KOPT-K1 (cell line): Measurements from ENCODE around the gene FNDC10.

Experiments
- H3K27ac ChIP-seq: fragments of 200-600 bp; sonication (generic); 2 replicates; pipeline ENCODE4 v1.5.1; 2016; ENCODE audit warnings: antibody characterized with exemption, mild to moderate bottlenecking, low read depth, low read length; ENCODE audit not compliant: poor library complexity, severe bottlenecking
- H3K36me3 ChIP-seq: fragments of 200-600 bp; sonication (generic); 2 replicates; pipeline ENCODE4 v1.5.1; 2017; ENCODE audit warnings: antibody characterized with exemption, mild to moderate bottlenecking, low read length, moderate library complexity; ENCODE audit not compliant: insufficient read depth
- H3K9me3 ChIP-seq: fragments of 200-600 bp; sonication (generic); 2 replicates; pipeline ENCODE4 v1.5.1; 2017; ENCODE audit warnings: antibody characterized with exemption, low read length, mild to moderate bottlenecking; ENCODE audit not compliant: insufficient read depth, poor library complexity, severe bottlenecking

Gene FNDC10

DNA sequence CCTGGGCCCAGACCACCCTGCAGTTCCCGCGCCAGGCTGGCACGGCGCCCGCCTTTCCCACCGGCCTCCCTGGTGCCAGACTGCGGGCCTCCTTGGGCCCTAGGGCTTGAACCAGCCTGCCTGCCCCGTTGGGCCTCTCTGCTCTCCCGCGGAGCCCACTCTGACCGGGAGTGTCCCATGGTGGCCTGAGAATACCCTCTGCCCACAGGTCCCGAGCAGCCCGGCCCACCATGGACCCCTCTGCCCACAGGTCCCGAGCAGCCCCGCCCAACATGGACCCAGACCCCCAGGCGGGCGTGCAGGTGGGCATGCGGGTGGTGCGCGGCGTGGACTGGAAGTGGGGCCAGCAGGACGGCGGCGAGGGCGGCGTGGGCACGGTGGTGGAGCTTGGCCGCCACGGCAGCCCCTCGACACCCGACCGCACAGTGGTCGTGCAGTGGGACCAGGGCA lies 23.3 kb upstream of the FNDC10 start:
- Histone ChIP-seq H3K9me3 (no peaks in the 10 kb centered on the region), H3K27ac (no peak overlapping the region), H3K36me3 (0 out of 2 replicates have a peak, but pooled peaks cover 5% of the 10 kb centered on the region)

- H3K9me3 ChIP-seq, result no peaks in the 10 kb centered on the region
- no peak overlapping the region for H3K27ac ChIP-seq
Measured at GRCh38 chr1:1622788-1623094, 22.8 kb upstream of the FNDC10 start.

DNA sequence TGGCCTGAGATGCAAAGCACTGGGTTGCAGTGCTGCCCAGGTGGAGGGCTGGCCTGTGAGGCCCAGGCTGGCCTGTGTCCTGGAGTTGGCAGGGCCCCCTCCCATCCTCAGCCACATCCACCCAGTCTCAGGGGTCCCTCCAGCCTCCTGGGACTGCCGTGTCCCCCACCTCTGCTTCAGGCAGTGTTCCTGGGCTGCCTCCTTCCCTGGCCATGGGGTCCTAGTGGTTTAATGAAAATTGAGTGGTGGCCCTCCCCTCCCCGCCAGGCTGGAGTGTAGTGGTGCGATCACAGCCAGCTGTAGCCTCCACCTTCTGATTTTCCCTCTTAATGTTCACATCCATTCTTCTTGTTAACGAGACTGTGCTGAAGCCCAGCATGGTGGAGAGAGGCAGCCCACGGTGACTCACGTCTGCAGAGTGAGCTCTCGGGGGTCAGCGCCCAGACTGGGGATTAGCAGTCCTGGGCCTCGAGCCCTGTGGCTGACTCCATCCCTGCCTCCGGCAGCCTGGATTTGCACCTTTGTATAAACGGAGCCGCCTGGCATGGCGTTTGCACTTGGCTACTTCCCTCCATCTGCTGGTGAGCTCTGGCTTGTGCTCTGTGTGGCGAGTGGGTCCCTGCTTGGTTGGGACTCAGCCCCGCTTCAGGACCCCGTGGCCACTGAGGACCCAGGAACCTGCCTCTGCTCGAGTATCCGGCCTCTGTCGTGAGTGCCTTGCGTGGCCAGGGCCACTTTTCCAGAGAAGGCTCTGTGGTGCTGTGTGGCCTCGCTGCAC lies 22.3 kb upstream of the FNDC10 start:
- peaks cover 11% of the 10 kb centered on the region; the same call in 1 of the 2 replicates for H3K36me3 ChIP-seq
- no peaks in the 10 kb centered on the region for H3K9me3 ChIP-seq
- no peak overlapping the region for H3K27ac ChIP-seq

More at GRCh38 chr1:1622788-1623094, 22.8 kb upstream of the FNDC10 start:
- peaks cover 9% of the 10 kb centered on the region; the same call in 1 of the 2 replicates for H3K36me3 ChIP-seq

DNA sequence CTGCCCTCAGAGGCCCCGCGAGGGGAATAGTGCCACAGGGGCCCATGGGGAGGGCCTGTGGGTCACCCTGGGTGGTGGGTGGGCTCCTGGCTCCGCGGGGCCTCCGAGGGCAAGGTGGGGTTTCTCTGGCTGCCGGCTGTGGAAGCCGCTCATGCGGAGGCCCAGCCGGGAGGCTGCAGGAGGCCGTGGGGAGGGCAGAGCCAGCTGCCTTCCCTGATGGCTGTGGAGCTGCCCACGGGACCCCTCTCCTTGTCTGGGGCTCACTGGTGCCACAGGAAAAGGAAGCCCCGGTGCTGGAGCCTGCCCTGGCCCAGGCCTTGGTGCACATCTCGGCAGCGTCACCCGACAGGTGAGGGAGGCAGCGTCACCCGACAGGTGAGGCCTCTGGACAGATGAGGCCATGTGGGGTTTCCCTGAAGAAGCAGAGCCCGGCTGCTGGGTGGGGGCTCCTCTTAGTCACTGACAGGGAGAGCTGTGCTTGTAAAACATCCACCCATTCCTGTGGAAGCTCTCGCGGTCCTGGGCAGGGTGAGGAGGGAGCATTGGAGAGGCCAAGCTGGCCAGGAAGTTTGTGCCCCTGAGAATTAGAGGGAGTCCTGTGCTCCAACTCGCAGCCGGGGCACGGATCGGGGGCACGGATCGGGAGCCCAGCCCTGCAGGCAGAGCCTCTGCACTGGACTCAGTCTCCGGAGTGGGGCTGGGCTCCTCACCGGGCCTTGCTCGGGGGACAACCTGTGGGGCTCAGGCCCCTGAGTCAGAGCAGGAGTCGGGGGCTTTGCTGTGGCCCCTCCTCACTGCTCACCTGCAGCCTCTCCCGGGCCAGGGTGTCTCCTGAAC lies 21.5 kb upstream of the FNDC10 start:
- Histone ChIP-seq H3K36me3 (peaks cover 11% of the 10 kb centered on the region; the same call in 1 of the 2 replicates), H3K27ac (no peak overlapping the region), H3K9me3 (no peaks in the 10 kb centered on the region)

GRCh38 chr1:1620433-1621139 lies 20.7 kb upstream of the FNDC10 start:
- Histone ChIP-seq H3K36me3 (peaks cover 11% of the 10 kb centered on the region; the same call in 1 of the 2 replicates), H3K27ac (no peak overlapping the region), H3K9me3 (no peaks in the 10 kb centered on the region)

DNA sequence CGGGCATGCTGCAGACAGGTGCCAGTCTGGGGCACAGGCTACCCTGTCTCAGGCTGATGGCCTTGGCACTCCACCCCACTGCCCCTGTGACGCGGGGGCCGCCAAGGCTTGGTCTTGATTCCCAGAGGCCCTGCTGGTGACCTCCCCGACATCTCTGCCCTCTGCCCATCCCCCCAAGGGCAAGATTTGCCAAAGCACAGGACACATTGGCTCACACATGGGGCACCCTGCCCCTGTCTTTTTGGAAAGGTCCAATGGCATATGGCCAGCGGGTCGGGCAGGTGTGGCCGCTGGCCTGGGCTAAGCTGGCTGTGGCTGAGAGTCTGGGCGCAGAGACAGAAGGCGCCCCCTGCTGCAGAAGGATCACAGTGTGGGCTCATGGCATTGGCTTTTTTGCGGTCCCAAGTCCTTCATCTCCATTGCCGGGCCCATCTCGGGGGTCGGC lies 20.0 kb upstream of the FNDC10 start:
- Histone ChIP-seq H3K9me3 (no peaks in the 10 kb centered on the region), H3K36me3 (peaks cover 11% of the 10 kb centered on the region; the same call in 1 of the 2 replicates), H3K27ac (no peak overlapping the region)

GRCh38 chr1:1618396-1619068 lies 18.6 kb upstream of the FNDC10 start:
- Histone ChIP-seq H3K27ac (no peak overlapping the region), H3K36me3 (peaks cover 11% of the 10 kb centered on the region; the same call in 1 of the 2 replicates), H3K9me3 (no peaks in the 10 kb centered on the region)

- no peak overlapping the region for H3K27ac ChIP-seq
- no peaks in the 10 kb centered on the region for H3K9me3 ChIP-seq
- H3K36me3 ChIP-seq, result peaks cover 11% of the 10 kb centered on the region; the same call in 1 of the 2 replicates
Measured at GRCh38 chr1:1617925-1618324, 18.0 kb upstream of the FNDC10 start.

DNA sequence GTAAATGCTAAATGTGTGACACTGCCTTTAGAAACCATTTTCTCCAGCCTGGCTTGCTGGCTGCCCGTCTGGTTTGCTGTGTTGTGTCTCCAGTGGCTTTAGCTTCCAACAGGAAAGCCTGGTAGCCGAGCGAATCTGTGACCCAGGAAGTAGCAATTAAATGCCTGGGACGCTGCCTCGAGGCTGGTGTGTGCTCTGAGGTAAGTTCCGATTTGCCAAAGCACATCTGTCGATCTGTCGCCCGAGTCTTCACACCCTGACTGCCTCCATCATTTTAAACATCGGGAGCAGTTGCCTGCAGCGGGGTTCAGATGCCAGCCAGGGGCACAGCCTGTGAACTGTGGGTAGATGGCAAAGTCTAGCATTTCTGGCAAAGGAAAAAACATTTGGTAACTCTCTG lies 17.6 kb upstream of the FNDC10 start:
- Histone ChIP-seq H3K27ac (no peak overlapping the region), H3K9me3 (no peaks in the 10 kb centered on the region), H3K36me3 (peaks cover 11% of the 10 kb centered on the region; the same call in 1 of the 2 replicates)

DNA sequence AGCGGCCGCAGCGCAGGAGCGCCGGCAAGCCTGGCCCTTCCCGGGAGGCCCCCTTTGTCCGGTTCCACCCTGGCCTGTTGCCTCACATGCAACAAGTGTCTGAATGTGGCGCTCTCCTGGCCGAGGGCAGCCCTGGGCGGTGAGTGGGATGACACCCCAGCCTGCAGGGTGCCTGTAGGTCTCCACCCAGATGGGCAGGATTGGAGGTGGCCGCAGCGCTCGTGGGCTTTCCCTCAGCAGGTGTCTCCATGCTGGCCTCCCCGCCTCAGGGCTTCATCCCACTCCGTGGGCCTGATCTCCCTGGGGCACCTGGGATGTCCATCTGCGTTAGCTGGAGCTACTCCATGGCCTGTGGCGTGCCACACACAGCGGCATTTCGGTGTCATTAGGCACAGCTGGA lies 16.9 kb upstream of the FNDC10 start:
- H3K9me3 ChIP-seq, result no peaks in the 10 kb centered on the region
- peaks cover 11% of the 10 kb centered on the region; the same call in 1 of the 2 replicates for H3K36me3 ChIP-seq
- no peak overlapping the region for H3K27ac ChIP-seq

GRCh38 chr1:1616045-1616790 lies 16.3 kb upstream of the FNDC10 start:
- no peaks in the 10 kb centered on the region for H3K9me3 ChIP-seq
- H3K27ac ChIP-seq, result peak overlapping the region; percentile 98

DNA sequence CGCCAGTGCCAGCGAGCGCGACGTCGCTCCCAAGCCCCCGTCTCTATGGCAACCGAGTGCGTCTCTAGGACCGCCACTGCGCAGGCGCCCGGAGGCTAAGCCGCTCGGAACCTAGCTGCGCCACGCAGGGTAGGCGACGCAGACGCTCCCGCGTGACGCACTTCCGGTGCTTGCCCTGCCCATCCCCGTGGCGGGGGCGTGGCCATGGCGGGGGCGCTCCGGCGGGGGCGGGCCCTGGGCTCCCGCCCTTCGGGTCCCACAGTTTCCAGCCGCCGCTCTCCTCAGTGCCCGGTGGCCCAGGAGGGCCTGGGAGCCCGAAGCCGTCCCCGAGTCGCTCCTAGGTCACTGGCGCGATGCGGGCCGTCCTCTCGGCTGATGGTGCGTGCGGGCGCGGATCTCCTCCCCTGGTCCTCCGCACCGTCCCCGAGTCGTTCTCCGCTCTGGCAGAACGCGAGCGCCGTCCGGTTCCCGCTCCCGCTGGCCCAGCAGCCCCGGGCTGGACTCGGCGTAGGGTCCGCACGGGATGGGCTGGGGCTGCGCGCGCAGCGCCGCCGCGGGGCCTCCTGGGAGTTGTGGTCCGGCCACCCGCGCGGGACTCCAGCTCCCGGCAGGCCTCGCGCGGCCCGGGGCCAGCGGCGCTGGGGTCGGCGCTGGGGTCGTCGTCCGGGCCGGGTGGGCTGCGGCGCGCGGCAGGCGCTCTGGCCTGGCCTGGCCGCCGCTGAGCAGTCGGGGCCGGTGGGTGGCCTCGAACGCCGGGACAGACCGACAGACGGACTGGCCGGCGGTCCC lies 15.5 kb upstream of the FNDC10 start, which contains the start of gene MIB2:
Gene MIB2, plus strand, starts transcription at position 245 of the 789 bp plus-strand sequence. CDS start 7,953 bp downstream, outside the sequence.
- Histone ChIP-seq H3K36me3 (peaks cover 11% of the 10 kb centered on the region; the same call in 1 of the 2 replicates), H3K9me3 (no peaks in the 10 kb centered on the region), H3K27ac (peak within 1 kb of the TSS; percentile 98)

More at GRCh38 chr1:1616045-1616790, 16.3 kb upstream of the FNDC10 start:
- H3K36me3 ChIP-seq, result peaks cover 11% of the 10 kb centered on the region; the same call in 1 of the 2 replicates

DNA sequence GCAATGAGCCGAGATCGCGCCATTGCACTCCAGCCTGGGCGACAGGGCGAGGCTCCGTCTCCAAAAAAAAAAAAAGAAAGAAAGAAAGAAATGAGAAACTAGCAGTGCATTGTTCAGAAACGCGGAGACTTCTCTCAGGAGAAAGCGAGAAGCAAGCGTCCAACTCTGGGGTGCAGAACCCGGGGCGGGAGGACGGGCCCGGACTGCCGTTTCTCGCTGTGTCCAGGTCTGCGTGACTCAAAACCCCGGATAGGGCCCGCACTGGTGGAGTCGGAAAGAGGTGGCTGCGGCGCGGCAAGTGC lies 15.0 kb upstream of the FNDC10 start:
- H3K9me3 ChIP-seq, result no peaks in the 10 kb centered on the region
- H3K36me3 ChIP-seq, result peaks cover 11% of the 10 kb centered on the region; the same call in 1 of the 2 replicates
- H3K27ac ChIP-seq, result peak overlapping the region; percentile 98
